Hippocampal formation (tissue), 2 donors: ENCODE data around the gene PACRG.
A peak's percentile ranks its signal among the peaks of the same experiment; 100 is the strongest.

ENCODE experiments used
- DNase-seq, 2 donors: peaks; one replicate each; lab custom pipeline; 2025; lab: John Stamatoyannopoulos, UW

PACRG gene

DNA sequence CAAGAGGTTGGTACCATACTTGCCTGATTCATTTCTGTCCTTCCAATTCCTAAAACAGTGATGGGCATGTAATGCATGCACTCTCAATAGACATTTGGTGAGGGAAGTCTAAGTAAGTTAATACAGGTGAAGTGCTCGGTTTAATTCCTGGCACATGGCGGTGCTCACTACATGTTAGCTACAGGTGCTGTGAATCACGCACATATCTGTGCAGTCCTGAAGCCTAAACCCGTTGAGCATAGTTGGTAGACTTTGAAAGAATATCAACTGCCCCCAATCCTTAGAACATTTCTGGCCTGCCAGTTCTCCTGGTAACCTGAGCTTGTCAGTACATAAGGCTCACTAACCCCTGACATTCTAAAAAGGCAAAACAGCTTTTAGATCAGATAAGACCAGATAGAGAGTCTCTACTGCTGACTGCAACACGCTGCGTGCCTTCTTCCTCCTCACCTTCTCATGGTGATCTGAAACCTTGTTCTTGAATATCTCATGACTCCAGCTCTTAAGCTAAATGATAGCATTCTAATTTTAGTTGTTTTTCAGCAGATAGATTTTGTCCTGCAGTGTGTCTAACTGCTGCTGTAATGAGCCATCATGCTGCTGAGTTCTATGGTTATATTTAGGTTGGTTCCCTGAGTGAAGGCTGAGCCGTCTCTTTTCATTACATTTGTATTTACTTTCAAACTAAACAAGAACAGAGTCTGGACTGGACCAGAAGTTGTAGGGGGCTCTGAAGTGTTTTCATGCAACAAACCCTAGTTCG lies 358.3 kb downstream of the PACRG start:
- DNase-seq = no peak

GRCh38 chr6:163086624-163086920 lies 358.8 kb downstream of the PACRG start:
- DNase-seq = no peak

- DNase-seq = no peak
These were observed 360.2 kb downstream of the PACRG start for GRCh38 chr6:163087981-163088380.

DNA sequence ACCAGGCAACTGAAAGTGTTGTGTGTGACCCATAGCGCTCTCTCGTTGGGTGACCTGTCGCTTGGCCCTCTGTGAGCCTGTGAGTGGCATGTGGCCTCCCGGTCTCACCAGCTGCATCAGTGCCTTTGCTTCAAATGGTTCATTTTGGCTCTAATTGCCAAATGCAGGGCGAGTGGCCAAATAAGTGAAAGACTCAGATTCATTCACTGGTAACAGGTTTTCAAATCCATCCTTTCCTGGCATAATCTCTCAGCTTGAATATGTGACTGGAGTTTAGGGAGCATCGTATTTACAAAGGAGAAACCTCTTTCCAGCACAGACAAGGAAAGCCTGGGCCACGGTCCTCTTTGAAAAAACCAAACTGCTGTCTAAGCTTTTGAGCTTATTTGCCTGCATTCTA lies 365.1 kb downstream of the PACRG start:
- peak in 1 of 2 donors; percentile 13 for DNase-seq

GRCh38 chr6:163094881-163095280 lies 367.1 kb downstream of the PACRG start:
- no peak for DNase-seq

DNA sequence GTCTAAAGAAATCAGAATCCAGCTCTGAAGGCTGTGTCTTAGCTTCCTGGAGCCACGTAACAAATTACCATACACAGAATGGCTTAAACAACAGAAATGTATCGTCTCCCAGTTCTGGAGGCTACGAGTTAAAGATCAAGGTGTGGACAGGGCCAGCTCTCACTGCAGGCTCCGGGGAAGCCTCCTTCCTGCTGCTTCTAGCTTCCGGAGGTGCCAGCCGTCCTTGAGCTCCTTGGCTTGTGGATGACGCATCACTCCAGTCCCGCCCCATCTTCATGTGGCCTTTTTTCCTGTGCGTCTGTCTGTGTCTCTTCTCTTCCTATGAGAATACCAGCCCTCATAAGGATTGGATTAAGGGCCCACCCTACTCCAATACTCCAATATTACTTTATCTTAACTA lies 367.6 kb downstream of the PACRG start:
- no peak for DNase-seq

DNA sequence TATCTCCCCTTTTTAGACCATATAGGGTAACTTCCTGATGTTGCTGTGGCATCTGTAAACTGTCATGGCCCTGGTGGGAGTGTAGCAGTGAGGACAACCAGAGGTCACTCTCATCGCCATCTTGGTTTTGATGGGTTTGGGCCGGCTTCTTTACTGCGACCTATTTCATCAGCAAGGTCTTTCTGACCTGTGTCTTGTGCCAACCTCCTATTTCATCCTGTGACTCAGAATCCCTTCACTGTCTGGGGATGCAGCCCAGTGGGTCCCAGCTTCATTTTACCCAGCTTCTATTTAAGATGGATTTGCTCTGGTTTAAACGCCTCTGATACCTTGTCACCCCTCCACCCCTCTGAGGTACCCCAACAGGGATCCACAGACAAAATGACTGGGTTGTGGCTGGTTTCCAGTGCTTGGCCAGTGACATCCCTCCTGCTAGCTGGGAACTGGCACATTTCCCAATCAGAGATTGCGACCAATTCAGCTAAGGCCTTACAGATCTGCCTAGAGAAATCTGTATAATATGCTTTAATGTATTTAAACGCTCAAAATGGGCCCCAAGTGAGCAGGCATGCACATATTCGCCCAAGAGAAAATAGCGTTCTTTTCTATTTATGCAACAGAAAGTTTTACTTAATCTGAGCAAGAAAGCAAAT lies 371.2 kb downstream of the PACRG start:
- peak in 1 of 2 donors; percentile 25 for DNase-seq

DNA sequence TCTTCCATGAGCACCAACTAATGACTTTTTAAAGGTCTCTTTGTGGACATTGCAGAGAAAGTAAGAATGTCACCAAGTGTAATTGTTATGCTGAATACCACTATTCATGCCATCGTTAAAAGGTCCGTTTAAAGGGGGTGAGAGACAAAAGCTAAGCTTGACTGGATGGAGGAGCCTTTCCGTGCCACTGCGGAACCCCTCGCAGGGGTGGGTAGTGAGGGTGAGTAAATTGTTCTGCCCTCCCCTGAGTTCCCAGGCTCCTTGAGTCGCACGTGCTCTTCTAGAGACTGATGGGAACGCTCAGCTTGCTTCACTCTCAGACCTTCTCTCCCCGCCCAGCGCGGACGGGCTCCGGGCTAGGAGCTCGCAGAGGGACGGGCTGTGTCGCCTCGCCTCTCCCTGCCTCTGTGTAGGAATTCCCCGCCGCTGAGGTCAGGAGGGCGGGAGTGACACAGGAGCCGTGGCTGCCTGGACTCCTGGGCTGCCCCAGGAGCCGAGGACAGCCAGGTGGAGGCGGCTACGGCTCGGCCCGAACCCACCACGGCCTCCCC lies 371.9 kb downstream of the PACRG start:
- peak in 1 of 2 donors; percentile 16 for DNase-seq

- DNase-seq = no peak
These were observed 372.5 kb downstream of the PACRG start for GRCh38 chr6:163100259-163100658.

GRCh38 chr6:163113358-163113962 lies 385.7 kb downstream of the PACRG start:
- no peak for DNase-seq

DNA sequence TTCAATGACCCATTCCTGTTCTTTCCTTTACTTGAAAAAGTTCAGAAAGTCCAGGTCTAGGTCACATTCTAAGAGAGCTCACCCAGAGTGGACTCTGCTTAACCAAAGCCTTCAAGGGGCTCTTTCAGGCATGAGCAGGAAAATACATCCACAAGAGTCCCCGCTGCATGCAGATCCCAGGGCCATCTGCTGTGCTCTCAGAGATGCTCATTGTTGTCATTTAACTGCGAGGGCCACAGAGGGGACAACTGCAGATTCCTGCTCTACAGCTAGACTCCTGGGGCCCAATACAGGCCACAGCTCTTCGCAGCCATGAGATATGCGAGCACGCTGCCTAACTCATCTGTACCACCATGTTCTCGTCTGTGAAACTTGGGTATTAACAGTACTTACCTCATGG lies 391.2 kb downstream of the PACRG start:
- no peak for DNase-seq

- DNase-seq = no peak
These were observed 392.4 kb downstream of the PACRG start for GRCh38 chr6:163120223-163120622.

DNA sequence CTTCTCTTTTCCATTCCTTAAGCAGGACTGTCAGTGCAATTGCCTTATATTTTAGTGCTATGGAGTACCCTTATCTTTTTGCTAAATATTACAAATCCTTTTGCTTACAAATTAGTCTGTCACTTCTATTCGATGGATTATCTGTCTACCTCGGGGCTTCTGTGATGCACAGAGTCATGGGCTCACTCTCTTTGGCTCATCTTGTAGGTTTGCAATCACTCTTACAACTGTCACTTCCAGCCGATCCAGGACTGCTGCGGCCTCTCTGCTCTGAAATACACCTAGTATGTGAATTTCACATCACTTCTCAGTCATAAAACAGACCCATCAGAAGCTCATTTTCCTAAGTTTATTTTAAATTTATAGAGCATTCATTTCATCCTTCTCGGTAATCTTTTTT lies 393.5 kb downstream of the PACRG start:
- no peak for DNase-seq

GRCh38 chr6:163122365-163122764 lies 394.6 kb downstream of the PACRG start:
- DNase-seq = no peak

DNA sequence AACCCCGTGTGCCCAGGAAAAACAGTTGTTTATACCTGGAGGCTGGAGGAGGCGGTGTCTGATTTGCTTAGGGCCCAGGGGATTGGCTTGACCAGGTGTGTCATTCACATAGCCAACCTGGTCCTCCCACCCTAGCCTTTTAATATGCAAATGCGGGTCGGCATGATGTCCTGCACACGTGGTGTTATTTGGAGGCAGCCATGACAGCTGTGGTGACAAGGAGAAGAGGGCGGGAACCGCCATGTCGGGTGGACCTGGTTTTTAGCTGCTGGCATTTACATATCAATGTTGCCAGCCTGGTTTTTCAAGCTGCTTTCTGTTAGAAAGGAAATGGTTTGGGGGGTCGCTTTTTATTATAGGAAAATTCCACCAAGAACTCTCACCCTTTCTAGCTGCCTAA lies 395.3 kb downstream of the PACRG start:
- DNase-seq = no peak

- DNase-seq = no peak
These were observed 399.0 kb downstream of the PACRG start for GRCh38 chr6:163126741-163127140.

DNA sequence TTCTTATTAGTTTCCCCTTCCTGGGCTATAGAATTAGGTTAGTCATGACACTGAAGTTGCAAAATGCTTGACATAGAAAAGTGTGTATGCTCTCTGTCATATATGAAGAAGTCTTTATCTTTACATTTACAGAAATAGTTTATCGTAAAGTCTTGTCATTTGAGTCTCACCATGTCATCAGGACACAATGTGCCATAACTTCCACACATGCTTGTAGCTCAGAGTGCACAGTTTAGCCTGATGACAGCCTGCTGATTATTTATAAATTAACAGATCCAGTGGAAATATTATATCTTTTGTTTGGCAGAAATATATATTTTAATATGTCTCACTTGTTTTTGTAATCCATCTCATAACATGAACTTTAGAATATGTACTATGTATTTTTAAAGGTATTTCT lies 399.8 kb downstream of the PACRG start:
- no peak for DNase-seq

DNA sequence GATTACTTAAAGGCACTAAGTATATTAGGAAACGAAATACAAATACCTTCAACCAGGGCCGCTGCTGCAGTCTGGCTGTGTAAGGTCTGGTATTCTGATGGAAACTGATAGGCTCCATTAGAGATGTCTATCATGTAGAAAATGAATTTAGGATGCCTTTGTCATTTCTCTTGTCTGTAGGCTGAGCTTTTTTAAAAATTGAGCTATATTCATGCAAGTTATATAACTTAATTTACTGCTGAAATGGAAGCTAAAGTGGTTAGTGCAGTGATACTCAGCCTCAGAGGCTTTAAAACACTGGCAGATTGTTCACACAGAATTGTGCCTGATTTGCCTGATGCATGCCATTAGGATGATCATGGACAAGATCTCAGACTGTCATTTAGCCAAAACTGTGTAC lies 400.6 kb downstream of the PACRG start:
- peak in 1 of 2 donors; percentile 15 for DNase-seq

- DNase-seq = no peak
These were observed 404.4 kb downstream of the PACRG start for GRCh38 chr6:163132050-163132750.

DNA sequence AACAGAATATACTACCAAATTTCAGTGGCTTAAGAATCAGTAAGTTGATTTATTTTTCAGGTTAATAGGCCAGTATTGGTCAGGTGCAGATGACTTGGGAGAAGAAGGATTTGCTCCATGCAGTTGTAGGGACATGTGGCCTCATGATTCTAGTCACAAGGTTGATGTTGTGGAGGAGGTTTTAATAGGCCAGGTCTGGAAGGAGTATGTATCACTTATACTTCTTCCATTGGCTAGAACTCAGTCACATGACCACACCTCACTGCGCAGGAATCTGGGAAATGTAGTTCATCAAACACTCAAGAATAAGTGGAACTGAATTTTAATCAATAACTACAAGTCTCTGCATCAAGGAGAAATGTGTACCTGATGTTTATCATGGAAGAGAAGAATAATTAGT lies 405.2 kb downstream of the PACRG start:
- DNase-seq = no peak

DNA sequence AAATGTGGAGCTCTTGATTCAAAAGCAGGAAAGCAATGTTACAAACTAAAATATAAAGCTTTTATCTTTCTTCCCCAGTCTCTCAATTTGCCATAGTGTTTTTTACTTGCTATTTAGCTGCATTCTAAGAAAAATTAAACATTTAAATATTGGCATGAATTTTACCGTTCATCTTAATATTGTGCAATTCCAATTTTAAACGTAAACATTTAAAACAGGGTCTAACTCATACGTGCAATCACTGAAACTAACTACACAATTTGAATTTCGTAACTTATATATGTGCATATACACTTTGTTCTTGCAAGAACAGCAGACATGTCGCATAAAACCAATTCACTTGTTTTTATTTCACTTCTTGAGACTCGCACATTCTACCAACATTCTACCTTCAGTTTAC lies 405.9 kb downstream of the PACRG start:
- no peak for DNase-seq

DNA sequence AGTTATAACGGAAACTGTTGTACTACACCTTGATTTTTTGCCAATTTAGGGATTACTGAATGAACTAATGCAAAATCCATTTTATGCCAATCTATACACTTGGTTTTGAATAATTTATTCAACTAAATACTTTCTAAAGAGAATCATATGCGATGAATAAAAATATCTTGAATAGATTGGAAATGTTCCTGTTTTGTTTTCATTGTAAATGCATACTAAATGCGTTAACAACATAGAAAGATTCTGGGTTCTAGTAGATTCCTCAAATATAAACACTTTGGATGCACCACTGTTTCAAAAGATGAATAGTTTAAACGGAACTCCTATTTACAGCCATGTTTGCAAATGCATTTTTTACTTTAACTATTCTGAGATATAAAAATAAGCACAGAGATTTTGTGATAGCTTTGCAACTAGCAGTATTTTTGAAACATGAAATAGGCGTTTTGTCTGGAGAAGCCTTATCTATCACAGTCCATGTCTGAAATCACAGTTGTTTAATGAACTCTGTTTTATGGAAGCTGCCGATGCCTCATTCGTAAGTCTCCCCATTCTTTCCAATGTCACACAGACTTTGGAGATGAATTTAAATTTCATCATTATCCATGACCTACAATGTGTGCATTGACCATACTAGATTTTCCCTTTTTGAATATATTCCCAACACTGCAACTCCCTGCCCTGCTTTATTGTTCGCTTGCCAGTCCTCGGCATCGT lies 409.1 kb downstream of the PACRG start:
- no peak for DNase-seq
